HTR-8/SVneo (cell line): ENCODE measurements around the gene PAPLN.

ENCODE experiments used
- DNase-seq: peaks from one replicate; pipeline ENCODE4 v3.0.0; 2011; ENCODE audit warnings: low spot score, mixed read lengths; ENCODE audit not compliant: insufficient read length
- FAIRE-seq: peaks from 2 replicates; lab custom pipeline; 2011; peaks lifted over from hg19 to GRCh38; lab: Jason Lieb, UNC

Gene PAPLN

GRCh38 chr14:73243341-73243740, 6.0 kb downstream of the PAPLN start:
- DNase-seq: no peak
- FAIRE-seq: peak; percentile 38

- peak; percentile 20 for FAIRE-seq
Measured at GRCh38 chr14:73243748-73244147, 6.4 kb downstream of the PAPLN start.

GRCh38 chr14:73244541-73245290, 7.4 kb downstream of the PAPLN start:
- FAIRE-seq: peak; percentile 87
- no peak for DNase-seq

More at GRCh38 chr14:73243748-73244147, 6.4 kb downstream of the PAPLN start:
- no peak for DNase-seq

GRCh38 chr14:73245480-73246325, 8.4 kb downstream of the PAPLN start:
- FAIRE-seq: peak; percentile 86
- DNase-seq: peak; percentile 84

DNA sequence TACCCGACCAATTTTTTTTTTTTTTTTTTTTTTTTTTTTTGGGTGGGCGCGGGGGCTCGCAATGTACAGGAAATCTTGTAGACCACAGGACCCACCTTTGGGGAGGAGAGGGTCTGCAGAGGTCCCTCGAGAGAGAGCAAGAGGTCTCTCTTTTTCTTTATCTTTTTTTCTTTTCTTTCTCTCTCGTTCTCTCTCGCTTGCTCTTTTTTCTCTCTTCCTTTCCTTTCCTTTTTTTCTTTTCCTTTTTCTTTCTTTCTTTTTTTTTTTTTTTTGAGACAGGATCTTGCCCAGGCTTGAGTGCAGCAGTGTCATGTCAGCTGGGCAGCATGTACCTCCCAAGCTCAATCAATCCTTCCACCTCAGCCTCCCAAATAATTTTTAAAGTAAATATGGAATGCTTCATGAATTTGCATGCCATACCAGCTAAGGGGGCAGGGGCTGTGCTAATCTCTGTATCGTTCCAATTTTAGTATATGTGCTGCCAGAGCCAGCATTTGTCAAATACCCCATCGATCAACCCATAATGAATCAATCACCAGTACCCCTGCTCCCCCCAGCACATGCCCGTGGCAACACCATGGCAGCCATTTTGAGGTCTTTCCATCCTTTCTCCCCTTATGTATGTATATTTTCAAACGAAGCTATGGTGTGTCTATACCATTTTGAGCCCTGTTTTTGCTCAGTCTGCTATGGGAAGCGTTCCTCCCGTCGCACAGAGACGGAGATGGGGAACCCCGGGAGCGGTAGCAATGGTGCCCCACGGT, 9.3 kb downstream of the PAPLN start:
- FAIRE-seq (peak; percentile 81), DNase-seq (no peak)

GRCh38 chr14:73248108-73248868, 11.0 kb downstream of the PAPLN start:
- DNase-seq (no peak), FAIRE-seq (peak; percentile 98)

DNA sequence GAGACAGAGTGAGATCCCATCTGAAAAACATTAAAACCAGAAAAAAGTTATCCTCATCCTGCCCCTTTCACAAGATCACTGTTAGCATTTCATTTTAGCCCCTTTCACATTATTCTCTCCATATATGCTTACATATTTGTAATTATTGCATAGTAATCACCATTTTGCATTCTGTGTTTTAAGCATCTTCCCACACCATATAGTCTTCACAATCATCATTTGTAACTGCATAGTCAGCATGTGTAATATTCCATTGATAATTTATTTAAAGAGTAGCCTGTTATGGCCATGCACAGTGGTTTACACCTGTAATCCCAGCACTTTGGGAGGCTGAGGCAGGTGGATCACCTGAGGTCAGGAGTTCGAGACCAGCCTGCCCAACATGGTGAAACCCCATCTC, 11.8 kb downstream of the PAPLN start:
- DNase-seq: no peak
- FAIRE-seq: peak; percentile 72

DNA sequence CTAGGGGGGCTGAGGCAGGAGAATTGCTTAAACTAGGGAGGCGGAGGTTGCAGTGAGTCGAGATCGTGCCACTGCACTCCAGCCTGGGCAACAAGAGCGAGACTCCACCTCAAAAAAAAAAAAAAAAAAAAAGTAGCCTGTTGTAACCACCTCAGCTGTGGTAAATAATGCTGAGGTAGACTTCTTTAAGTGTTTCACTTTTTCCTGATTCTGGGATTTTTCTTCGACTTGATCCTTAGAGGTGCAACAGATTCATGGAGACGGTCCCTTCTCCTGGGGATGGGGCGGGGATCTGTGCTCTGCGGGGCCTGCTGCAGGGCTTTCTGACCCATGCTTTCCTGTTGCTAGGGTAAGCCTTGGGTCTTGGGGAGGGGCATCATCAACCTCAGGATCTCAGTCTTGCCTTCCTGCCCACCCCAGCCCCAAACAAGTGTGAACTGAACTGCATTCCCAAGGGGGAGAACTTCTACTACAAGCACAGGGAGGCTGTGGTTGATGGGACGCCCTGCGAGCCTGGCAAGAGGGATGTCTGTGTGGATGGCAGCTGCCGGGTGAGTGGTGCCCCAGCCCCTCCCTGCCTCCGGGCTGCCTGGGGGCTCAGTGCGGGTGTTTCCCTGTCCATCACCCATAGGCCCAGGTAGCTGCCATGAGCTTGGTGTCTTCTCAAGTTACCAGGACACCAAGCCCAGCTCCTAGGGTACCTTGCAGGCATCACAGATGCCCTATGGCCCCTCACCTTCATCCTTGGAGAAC, 12.4 kb downstream of the PAPLN start:
- FAIRE-seq (peak; percentile 86), DNase-seq (no peak)

- FAIRE-seq (no peak), DNase-seq (no peak)
Measured at GRCh38 chr14:73250317-73250713, 13.0 kb downstream of the PAPLN start.

GRCh38 chr14:73250781-73251500, 13.6 kb downstream of the PAPLN start:
- FAIRE-seq (peak; percentile 90), DNase-seq (no peak)

DNA sequence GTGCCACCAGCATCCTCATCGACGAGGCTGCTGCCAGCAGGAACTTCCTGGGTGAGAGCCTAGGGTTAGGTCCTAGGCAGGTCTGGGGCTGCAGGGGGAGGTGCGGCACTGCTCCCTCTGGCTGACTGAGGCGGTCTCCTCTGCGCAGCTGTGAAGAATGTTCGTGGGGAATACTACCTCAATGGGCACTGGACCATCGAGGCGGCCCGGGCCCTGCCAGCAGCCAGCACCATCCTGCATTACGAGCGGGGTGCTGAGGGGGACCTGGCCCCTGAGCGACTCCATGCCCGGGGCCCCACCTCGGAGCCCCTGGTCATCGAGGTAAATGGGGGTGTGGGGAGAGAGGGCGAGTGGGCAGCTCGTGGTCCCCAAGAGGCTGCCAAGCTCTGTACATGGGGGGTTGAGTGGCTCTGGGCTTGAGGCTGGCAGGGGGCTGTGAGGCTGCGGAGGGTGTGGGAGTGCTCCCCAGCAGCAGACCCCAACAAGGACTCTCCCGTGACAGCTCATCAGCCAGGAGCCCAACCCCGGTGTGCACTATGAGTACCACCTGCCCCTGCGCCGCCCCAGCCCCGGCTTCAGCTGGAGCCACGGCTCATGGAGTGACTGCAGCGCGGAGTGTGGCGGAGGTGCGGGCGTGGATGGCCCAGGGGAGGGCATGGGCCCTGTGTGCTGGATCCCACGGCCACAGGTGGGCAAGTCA, 14.4 kb downstream of the PAPLN start:
- FAIRE-seq: no peak
- no peak for DNase-seq

DNA sequence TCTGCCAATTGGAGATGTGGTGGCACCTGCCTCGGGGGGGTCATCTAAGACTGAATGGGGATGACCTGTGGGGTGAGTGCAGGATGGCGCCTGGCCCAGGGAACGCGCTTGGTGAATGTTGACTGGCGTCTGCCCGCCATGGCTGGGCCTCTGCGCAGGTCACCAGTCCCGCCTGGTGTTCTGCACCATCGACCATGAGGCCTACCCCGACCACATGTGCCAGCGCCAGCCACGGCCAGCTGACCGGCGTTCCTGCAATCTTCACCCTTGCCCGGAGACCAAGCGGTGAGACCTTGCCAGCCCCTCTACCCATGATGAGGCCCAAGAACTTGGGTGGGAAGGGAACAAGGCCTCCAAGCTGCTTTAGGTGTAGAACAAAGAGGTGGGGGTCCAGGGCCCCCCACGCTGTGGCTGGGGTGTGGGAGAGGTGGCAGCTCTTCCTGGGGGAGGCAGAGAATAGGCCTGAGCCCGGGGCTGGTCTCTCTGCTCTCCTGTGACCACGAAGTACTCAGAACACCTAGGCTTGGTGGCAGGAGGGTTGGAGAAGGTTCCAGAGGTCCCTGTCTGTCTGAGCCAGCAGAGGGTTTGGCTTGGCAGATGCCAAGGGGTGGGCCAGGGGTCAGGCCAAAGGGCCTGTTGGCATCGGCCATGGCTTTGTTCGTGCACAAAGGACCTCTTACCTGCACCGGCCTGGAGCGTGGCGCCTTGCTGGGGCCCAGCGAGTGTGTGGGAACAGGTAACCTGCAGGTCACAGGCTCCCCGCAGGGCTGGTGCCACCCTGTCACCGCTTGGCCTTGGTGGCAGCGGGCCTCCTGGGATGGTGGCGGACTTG, 15.4 kb downstream of the PAPLN start:
- FAIRE-seq: peak; percentile 64
- DNase-seq: no peak

DNA sequence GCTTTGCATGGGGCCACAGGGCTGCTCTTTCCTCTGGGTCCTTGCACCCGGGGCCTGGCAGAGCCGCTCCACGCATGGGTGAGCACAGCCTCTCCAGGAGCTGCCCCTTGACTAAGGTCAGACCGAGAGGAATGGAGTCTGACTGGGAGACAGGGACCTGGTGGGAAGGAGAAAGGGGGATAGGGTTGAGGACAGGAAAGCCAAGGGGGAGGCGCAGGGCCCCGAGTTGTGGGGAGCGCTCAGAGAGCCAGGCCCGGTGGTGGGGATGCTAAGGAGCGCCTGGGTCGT, 16.0 kb downstream of the PAPLN start:
- DNase-seq (no peak), FAIRE-seq (peak; percentile 63)

DNA sequence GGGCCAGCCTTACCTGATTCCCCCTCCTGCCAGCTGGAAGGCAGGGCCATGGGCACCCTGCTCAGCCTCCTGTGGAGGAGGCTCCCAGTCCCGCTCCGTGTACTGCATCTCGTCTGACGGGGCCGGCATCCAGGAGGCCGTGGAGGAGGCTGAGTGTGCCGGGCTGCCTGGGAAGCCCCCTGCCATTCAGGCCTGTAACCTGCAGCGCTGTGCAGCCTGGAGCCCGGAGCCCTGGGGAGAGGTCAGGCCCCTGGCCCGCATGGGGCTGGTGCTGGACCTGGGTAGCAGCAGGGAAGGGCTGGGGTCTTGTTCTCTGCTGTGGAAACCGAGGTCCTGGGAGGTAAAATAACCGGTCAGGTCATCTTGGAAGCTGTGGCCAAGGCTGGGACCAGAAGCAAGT, 16.4 kb downstream of the PAPLN start:
- FAIRE-seq: no peak
- DNase-seq: no peak

- DNase-seq: no peak
- FAIRE-seq: peak; percentile 89
Measured at GRCh38 chr14:73254247-73255004, 17.1 kb downstream of the PAPLN start.

GRCh38 chr14:73255005-73255400, 17.7 kb downstream of the PAPLN start:
- FAIRE-seq: no peak
- no peak for DNase-seq
